H9 (cell line): ENCODE data around the gene CTDSPL. TPM values are rescaled to one million over a fixed set of nuclear protein-coding genes. Genes with fewer than 3 reads are reported as not detected.
A peak's percentile ranks its signal among the peaks of the same experiment; 100 is the strongest.

ENCODE experiments used
- DNase-seq: peaks from one replicate; pipeline ENCODE4 v3.0.0-alpha.2; 2017
- H2AFZ ChIP-seq: one replicate; pipeline ENCODE4 v1.6.1; 2013; ENCODE audit warnings: mild to moderate bottlenecking, low read length, control low read depth, moderate library complexity
- H2AK5ac ChIP-seq: 2 replicates; pipeline ENCODE4 v1.6.1; 2013; ENCODE audit warnings: low read length, control low read depth, mixed read lengths; ENCODE audit not compliant: insufficient read length
- H2BK120ac ChIP-seq: one replicate; pipeline ENCODE4 v1.6.1; 2013; ENCODE audit warnings: low read depth, mild to moderate bottlenecking, low read length, control low read depth, inconsistent platforms; ENCODE audit not compliant: poor library complexity, severe bottlenecking
- H2BK12ac ChIP-seq: 2 replicates; pipeline ENCODE4 v1.6.1; 2013; ENCODE audit warnings: low read length, control low read depth, mixed read lengths, low read depth; ENCODE audit not compliant: insufficient read length
- H2BK15ac ChIP-seq: 2 replicates; pipeline ENCODE4 v1.6.1; 2013; ENCODE audit warnings: low read depth, low read length, control low read depth
- H2BK20ac ChIP-seq: one replicate; pipeline ENCODE4 v1.6.1; 2013; ENCODE audit warnings: low read depth, mild to moderate bottlenecking, low read length, control low read depth, inconsistent platforms; ENCODE audit not compliant: poor library complexity, severe bottlenecking
- H2BK5ac ChIP-seq: 2 replicates; pipeline ENCODE4 v1.6.1; 2013; ENCODE audit warnings: low read length, control low read depth, mixed read lengths; ENCODE audit not compliant: insufficient read length
- H3K14ac ChIP-seq: 2 replicates; pipeline ENCODE4 v1.6.1; 2013; ENCODE audit warnings: low read length, control low read depth; ENCODE audit not compliant: insufficient read depth
- H3K18ac ChIP-seq: 2 replicates; pipeline ENCODE4 v1.6.1; 2013; ENCODE audit warnings: low read depth, mild to moderate bottlenecking, mixed read lengths, low read length, control low read depth; ENCODE audit not compliant: insufficient read length
- H3K23ac ChIP-seq: 2 replicates; pipeline ENCODE4 v1.6.1; 2013; ENCODE audit warnings: low read length, control low read depth, mixed read lengths, low read depth; ENCODE audit not compliant: insufficient read length
- H3K23me2 ChIP-seq: 2 replicates; pipeline ENCODE4 v1.6.1; 2013; ENCODE audit warnings: low read depth, mild to moderate bottlenecking, mixed read lengths, low read length, control low read depth; ENCODE audit not compliant: insufficient read length, poor library complexity, severe bottlenecking
- H3K27ac ChIP-seq: 2 replicates; pipeline ENCODE4 v1.5.1; 2013; ENCODE audit warnings: low read length, control low read depth, mixed read lengths, low read depth; ENCODE audit not compliant: insufficient read length
- H3K27me3 ChIP-seq: 2 replicates; pipeline ENCODE4 v1.6.1; 2013; ENCODE audit warnings: low read length, control low read depth, inconsistent platforms; ENCODE audit not compliant: insufficient read depth
- H3K4ac ChIP-seq: 2 replicates; pipeline ENCODE4 v1.6.1; 2013; ENCODE audit warnings: low read depth, mild to moderate bottlenecking, control low read depth, inconsistent platforms, low read length, moderate library complexity
- H3K4me1 ChIP-seq: 2 replicates; pipeline ENCODE4 v1.6.1; 2013; ENCODE audit warnings: low read length, control low read depth, inconsistent platforms; ENCODE audit not compliant: insufficient read depth
- H3K4me2 ChIP-seq: 2 replicates; pipeline ENCODE4 v1.6.1; 2013; ENCODE audit warnings: low read length, control low read depth, mixed read lengths; ENCODE audit not compliant: insufficient read length, insufficient read depth
- H3K56ac ChIP-seq: 2 replicates; pipeline ENCODE4 v1.6.1; 2013; ENCODE audit warnings: low read depth, mild to moderate bottlenecking, mixed read lengths, low read length, control low read depth; ENCODE audit not compliant: insufficient read length
- H3K79me1 ChIP-seq: 2 replicates; pipeline ENCODE4 v1.6.1; 2013; ENCODE audit warnings: low read depth, mild to moderate bottlenecking, moderate library complexity, low read length, control low read depth, inconsistent platforms; ENCODE audit not compliant: insufficient read depth, poor library complexity, severe bottlenecking
- H3K79me2 ChIP-seq: 2 replicates; pipeline ENCODE4 v1.6.1; 2013; ENCODE audit warnings: low read length, control low read depth, inconsistent platforms; ENCODE audit not compliant: insufficient read depth
- H3K9ac ChIP-seq: 2 replicates; pipeline ENCODE4 v1.6.1; 2013; ENCODE audit warnings: low read length, control low read depth, mixed read lengths; ENCODE audit not compliant: insufficient read length; ENCODE audit errors: extremely low read depth
- H3K9me3 ChIP-seq: one replicate; pipeline ENCODE4 v1.6.1; 2013; ENCODE audit warnings: low read depth, low read length, inconsistent platforms; ENCODE audit not compliant: control insufficient read depth
- H3T11ph ChIP-seq: one replicate; pipeline ENCODE4 v1.6.1; 2013; ENCODE audit warnings: mild to moderate bottlenecking, low read length, control low read depth, inconsistent platforms
- H4K20me1 ChIP-seq: one replicate; pipeline ENCODE4 v1.6.1; 2013; ENCODE audit not compliant: control insufficient read depth, insufficient read length, insufficient read depth
- H4K5ac ChIP-seq: 2 replicates; pipeline ENCODE4 v1.6.1; 2013; ENCODE audit warnings: low read depth, mild to moderate bottlenecking, mixed read lengths, low read length, control low read depth; ENCODE audit not compliant: insufficient read length
- H4K8ac ChIP-seq: replicated peaks from 2 replicates; pipeline ENCODE4 v1.6.1; 2013; ENCODE audit warnings: low read length, control low read depth, mixed read lengths, low read depth; ENCODE audit not compliant: insufficient read length
- H4K91ac ChIP-seq: 2 replicates; pipeline ENCODE4 v1.6.1; 2013; ENCODE audit warnings: low read depth, mild to moderate bottlenecking, moderate library complexity, mixed read lengths, low read length, control low read depth; ENCODE audit not compliant: insufficient read length
- H3K27ac Mint-ChIP-seq, 3 experiments: 2 replicates in 2 of 3; 3 replicates in 1 of 3; pipeline ENCODE4 v1.8.0; 2020 to 2021; ENCODE audit warnings: mixed read lengths in 3 of 3, mild to moderate bottlenecking in 1 of 3, moderate library complexity in 1 of 3
- H3K27me3 Mint-ChIP-seq: 2 replicates; pipeline ENCODE4 v1.8.0; 2021; ENCODE audit warnings: low read depth, mild to moderate bottlenecking, moderate library complexity, mixed read lengths
- H3K36me3 Mint-ChIP-seq, 3 experiments: 2 replicates in 2 of 3; 3 replicates in 1 of 3; pipeline ENCODE4 v1.8.0; 2020 to 2021; ENCODE audit warnings: low read depth in 3 of 3, mixed read lengths in 3 of 3; ENCODE audit not compliant: insufficient read depth in 1 of 3
- H3K4me1 Mint-ChIP-seq, 2 experiments: 2 replicates each; pipeline ENCODE4 v1.8.0; 2020; ENCODE audit warnings: mixed read lengths in 2 of 2
- H3K4me3 Mint-ChIP-seq, 2 experiments: 2 replicates in 1 of 2; 3 replicates in 1 of 2; pipeline ENCODE4 v1.8.0; 2020 to 2021; ENCODE audit warnings: mild to moderate bottlenecking in 2 of 2, mixed read lengths in 2 of 2, moderate library complexity in 1 of 2
- H3K9me3 Mint-ChIP-seq, 2 experiments: 2 replicates in 1 of 2; 3 replicates in 1 of 2; pipeline ENCODE4 v1.8.0; 2020; ENCODE audit warnings: mild to moderate bottlenecking in 2 of 2, mixed read lengths in 2 of 2, moderate library complexity in 1 of 2
- CTCF ChIP-seq: fragments of 200-600 bp; sonication (generic); conservative IDR thresholded peaks from 3 replicates; pipeline ENCODE4 v1.8.0; 2021; ENCODE audit warnings: antibody characterized with exemption, mild to moderate bottlenecking
- WGBS: extraction: QIAGEN DNeasy Blood & Tissue Kit; methylation state at CpG from one replicate; pipeline ENCODE4 v1.1.7; 2013; ENCODE audit warnings: missing lambda C conversion rate, low lambda C conversion rate, mixed read lengths; ENCODE audit not compliant: insufficient read length; ENCODE audit errors: extremely low coverage; 5-methylcytosine and 5-hydroxymethylcytosine counted together
- total RNA-seq: library from RNA; stranded (reverse); gene quantifications from 2 replicates; pipeline ENCODE4 v1.2.1, GENCODE V29; 2021

CTDSPL gene
- total RNA-seq, 1 experiment from 2014 or later = 20.8 TPM

DNA sequence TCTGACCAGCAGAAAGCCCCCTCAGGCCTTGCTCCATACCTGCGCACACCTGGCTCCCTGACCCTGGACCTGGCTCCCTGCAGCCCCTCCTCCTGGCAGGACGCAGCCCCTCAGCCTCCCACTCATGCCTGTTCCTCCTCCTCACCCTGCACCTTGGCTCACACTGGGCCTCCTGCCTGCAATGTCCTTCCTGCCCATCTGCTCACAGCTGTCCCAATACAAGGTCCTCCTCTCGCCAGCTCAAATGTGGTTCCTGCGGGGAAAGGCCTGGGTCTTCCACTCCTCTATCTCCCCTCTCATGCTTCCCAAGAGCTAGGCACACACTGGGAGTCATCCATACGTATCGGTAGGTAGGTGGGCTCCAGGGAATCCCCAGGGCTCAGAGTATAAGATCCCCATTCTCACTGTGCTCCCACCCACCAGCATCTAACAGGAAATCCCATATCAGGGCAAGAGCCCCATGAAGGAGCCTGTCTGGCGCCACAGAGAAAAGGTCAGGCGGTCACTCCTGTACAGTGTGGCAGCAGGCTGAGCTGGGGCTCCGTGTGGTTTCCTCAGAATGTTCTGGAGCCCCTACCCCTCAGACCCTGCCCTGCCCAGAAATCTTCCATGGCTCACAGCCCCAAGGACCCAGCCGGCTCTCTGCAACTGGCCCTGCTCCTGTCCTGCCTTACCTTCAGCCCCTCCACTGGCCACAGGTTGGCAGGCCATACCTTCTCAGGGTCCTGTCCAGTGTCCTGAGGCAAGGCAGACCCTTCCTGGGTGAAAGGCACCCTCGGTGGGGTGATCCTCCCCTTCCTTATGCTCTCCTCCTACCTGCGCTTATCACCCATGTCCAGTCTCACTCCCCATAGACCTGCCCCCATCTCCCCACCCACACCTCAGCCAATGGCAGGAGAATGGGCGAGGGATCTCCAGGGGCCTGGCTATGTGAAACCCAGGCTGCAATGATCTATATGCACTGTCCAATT lies 156.9 kb downstream of the CTDSPL start:
- Histone ChIP-seq H4K91ac (no peak overlapping the region), H3K79me1 (no peaks in the 10 kb centered on the region), H3K27me3 (no peaks in the 10 kb centered on the region; the same call in 1 of the 2 replicates), H4K8ac (no peak overlapping the region), H2BK15ac (no peak overlapping the region), H4K20me1 (no peaks in the 10 kb centered on the region), H3K4me1 (no peaks in the 10 kb centered on the region), H3K79me2 (no peaks in the 10 kb centered on the region), H3K56ac (no peak overlapping the region), H3T11ph (no peak overlapping the region), H3K23me2 (no peaks in the 10 kb centered on the region), H2BK20ac (no peak overlapping the region), H2BK120ac (no peak overlapping the region), H2AK5ac (no peak overlapping the region), H3K9ac (no peak overlapping the region), H2BK12ac (no peak overlapping the region), H2AFZ (no peak overlapping the region), H3K23ac (no peak overlapping the region), H3K4me2 (no peak overlapping the region), H3K4ac (no peak overlapping the region), H4K5ac (no peak overlapping the region), H3K27ac (no peak overlapping the region), H3K18ac (no peak overlapping the region), H3K14ac (no peak overlapping the region), H3K9me3 (no peaks in the 10 kb centered on the region), H2BK5ac (no peak overlapping the region)
- DNase-seq = no peak
- H3K27ac Mint-ChIP-seq = peak overlapping the region in 1 of 3 experiments; percentile 53; a peak in 2 of 7 replicates
- H3K36me3 Mint-ChIP-seq = peaks cover 5 to 36% (median 19%) of the 10 kb centered on the region in 3 experiments; a peak in 6 of 7 replicates
- TF ChIP-seq CTCF = no peak
- H3K4me3 Mint-ChIP-seq = no peak overlapping the region
- H3K4me1 Mint-ChIP-seq = peaks cover under 1% of the 10 kb centered on the region in 2 experiments
- no peaks in the 10 kb centered on the region for H3K9me3 Mint-ChIP-seq
- WGBS = no CpG with 5 or more reads among the region's 13 CpGs
- no peaks in the 10 kb centered on the region; the same call in 1 of the 2 replicates for H3K27me3 Mint-ChIP-seq
